Hematopoietic multipotent progenitor cell treated with erythropoietin and hydrocortisone succinate and interleukin-3 and kit ligand, for 6 days (in vitro differentiated cells): ENCODE measurements around the gene LGALS7.
"Not testable (repeated sequence)": the region's sequence is repeated elsewhere in the genome, so short reads cannot be mapped to it uniquely, and the experiment has no call there.

Source experiments
- DNase-seq: peaks from one replicate; pipeline ENCODE4 v3.0.0-alpha.2; 2015

Gene LGALS7

DNA sequence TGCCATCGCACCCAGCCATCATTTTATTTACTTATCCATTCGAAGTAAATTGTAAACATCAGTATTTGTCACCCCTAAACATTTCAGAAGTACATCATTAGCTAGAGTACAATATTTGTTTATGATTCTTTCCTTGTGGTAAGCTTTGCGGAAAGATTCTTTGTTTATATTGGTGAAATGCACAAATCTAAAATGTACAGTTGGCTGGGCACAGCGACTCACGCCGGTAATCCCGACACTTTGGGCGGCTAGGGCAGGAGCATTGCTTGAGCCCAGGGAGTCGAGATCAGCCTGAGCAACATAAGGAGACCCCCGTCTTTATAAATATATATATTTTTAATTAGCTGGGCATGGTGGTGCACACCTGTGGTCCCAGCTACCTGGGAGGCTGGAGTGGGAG lies 25.8 kb upstream of the LGALS7 start:
- no peak for DNase-seq

- DNase-seq: not testable (repeated sequence)
Observed at GRCh38 chr19:38797781-38798180, 24.5 kb upstream of the LGALS7 start.

DNA sequence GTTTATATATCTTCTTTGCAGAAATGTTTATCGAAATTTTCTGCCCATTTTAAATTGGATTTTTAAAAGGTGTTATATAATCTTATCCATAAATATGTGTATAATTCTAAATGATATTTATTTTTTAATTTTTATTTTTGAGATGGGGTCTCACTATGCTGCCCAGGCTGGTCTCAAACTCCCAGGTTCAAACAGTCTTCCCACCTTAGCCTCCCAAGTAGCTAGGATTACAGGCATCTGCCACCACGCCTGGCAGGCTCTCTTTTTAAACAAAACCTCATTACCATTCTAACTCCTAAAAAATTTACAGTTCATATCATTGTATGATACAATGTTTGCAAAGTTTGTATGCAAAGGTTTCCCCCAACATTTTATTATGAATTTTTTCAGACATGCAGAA lies 22.8 kb upstream of the LGALS7 start:
- no peak for DNase-seq

DNA sequence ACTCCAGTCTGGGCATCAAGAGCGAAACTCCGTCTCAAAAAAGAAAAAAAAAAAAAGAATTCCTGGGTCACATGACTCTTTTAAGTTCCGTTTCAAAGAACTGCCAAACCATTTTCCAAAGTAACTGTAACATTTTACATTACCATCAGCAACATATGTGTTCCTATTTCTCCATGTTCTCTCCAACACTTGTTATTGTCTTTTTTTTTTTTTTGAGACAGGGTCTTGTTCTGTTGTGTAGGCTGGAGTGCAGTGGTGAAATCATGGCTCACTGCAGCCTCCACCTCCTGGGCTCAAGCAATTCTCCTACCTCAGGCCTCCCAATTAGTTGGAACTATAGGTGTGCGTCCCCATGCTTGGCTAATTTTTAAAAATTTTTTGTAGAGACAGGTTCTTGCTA lies 22.2 kb upstream of the LGALS7 start:
- DNase-seq: no peak

DNA sequence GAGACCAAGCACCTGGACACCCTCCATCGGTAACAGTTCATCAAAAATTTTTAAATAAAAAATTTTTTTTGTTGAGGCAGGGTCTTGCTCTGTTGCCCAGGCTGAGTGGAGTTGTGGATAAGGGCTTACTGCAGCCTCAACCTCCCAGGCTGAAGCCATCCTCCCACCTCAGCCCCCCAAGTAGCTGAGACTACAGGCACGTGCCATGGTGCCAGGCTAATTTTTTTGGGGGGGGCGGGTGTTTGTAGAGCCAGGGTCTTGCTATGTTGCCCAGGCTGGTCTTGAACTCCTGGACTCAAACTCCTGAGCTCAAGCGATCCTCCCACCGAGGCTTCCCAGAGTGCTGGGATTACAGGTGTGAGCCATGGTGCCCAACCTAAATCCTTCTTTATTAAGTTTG lies 20.4 kb upstream of the LGALS7 start:
- no peak for DNase-seq

- no peak for DNase-seq
Observed at GRCh38 chr19:38793177-38793576, 19.9 kb upstream of the LGALS7 start.

GRCh38 chr19:38792250-38793111 lies 19.2 kb upstream of the LGALS7 start:
- DNase-seq: peak; percentile 58

DNA sequence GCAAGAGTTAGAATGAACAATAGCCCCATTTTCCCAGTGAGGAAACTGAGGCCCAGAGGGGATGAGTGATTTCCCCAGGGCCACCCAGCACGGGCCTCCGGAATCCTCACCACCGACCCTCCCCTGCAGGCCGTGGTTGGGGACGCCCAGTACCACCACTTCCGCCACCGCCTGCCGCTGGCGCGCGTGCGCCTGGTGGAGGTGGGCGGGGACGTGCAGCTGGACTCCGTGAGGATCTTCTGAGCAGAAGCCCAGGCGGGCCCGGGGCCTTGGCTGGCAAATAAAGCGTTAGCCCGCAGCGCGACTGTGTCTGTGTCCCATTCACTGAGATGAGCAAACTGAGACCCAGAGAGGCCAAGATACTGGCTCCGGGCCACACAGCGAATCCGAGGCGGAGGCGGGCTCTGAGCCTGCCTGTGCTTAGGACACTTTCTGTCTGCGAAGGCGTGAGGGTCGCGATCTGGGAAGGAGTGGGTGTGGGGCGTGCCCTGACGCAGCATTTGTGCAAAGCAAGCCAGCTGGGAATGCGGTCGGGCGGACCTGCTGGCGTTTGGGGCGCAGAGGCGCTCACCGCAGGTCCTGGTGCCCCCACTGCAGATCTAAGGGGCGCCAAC lies 18.2 kb upstream of the LGALS7 start:
- not testable (repeated sequence) for DNase-seq

DNA sequence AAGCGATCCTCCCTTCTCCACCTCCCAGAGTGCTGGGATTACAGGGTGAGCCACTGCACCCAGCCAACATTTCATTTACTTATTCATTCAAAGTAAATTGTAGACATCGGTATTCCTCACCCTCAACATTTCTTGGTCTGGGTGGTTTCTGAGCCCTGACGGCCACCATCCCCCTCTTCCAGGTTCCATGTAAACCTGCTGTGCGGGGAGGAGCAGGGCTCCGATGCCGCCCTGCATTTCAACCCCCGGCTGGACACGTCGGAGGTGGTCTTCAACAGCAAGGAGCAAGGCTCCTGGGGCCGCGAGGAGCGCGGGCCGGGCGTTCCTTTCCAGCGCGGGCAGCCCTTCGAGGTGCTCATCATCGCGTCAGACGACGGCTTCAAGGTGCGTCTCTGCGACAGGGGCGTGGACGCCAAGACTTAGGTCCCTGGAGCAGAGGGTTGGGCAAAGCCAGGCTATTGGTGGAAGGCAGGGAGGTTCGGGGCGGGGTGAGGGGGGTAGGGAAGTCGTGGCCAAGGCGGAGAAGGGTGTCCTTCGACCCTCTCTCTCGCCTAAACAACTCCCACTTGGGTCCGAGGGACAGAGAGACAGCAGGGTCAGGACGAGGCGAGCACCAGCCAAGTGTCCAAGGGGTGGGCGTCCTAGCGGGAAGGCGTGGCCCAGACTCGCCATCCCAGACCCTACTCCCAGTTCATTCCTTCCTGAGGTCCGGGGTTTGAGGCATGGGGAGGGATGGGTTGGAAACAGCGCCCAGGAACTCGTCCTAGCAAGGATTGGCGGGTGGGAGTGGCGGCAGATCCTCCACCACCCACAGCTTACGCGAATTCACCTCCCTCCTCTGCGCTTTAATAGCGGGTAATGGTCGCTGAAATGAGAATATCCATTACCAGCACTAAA lies 17.4 kb upstream of the LGALS7 start:
- not testable (repeated sequence) for DNase-seq

DNA sequence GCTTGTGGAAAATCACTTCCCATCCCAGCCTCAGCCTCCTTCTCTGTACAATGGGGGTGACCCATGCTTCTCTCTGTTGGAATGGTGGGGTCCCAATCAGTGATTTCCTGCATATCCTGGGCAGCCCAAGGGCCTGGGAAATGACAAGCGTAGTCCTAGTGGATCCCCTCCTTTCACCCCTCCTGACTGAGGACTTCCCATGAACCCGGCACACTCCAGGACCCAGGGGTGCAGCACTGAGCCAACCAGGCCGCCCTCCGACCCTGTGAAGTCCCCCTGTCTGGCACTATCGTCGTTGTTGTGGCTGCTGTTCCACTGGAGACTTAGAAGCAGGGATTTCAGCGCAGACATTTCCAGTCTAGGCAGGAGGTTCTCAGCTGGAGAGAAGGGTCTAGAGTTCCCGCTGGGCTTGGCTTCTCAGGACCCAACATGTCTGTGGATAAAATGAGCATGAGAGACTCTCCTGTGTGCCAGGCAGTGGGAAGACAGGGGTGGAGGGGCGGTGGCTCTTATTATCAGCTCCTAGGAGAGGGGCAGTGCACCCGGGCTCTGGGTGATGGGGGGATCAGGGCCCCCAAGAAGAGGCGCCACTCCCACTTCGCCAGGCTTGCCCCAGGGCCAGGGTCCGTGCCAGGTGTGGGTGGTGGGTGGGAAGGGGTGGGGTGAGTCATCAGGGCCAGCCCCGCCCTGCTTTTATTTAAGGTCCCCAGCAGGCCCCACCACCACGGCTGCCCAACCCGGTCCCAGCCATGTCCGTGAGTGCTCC lies 15.3 kb upstream of the LGALS7 start, which contains the start of gene LGALS7B:
LGALS7B (plus strand) TSS at position 723 of the 766 bp plus-strand sequence; CDS start at position 750, 27 bp downstream.
- no peak for DNase-seq

- DNase-seq: no peak
Observed at GRCh38 chr19:38786572-38787265, 13.4 kb upstream of the LGALS7 start.

GRCh38 chr19:38786061-38786460 lies 12.7 kb upstream of the LGALS7 start:
- DNase-seq: not testable (repeated sequence)

- DNase-seq: no peak
Observed at GRCh38 chr19:38785187-38785699, 11.9 kb upstream of the LGALS7 start.

GRCh38 chr19:38784224-38784623 lies 10.9 kb upstream of the LGALS7 start:
- DNase-seq: peak; percentile 59

GRCh38 chr19:38782212-38782611 lies 8.9 kb upstream of the LGALS7 start:
- DNase-seq: not testable (repeated sequence)

- DNase-seq: peak; percentile 91
Observed at GRCh38 chr19:38781058-38781457, 7.7 kb upstream of the LGALS7 start.

DNA sequence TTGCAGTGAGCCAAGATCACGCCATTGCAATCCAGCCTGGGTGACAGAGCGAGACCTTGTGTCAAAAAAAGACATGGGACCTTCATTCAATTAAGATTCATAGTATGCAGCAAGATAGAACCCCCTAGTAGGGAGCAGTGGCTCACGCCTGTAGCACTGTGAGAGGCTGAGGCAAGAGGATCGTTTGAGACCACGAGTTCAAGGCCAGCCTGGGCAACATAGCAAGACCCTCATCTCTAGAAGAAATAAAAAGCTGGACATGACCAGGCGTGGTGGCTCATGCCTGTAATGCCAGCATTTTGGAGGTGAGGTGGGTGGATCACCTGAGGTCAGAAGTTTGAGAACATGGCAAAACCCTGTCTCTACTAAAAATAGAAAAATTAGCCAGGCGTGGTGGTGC lies 7.1 kb upstream of the LGALS7 start:
- no peak for DNase-seq

DNA sequence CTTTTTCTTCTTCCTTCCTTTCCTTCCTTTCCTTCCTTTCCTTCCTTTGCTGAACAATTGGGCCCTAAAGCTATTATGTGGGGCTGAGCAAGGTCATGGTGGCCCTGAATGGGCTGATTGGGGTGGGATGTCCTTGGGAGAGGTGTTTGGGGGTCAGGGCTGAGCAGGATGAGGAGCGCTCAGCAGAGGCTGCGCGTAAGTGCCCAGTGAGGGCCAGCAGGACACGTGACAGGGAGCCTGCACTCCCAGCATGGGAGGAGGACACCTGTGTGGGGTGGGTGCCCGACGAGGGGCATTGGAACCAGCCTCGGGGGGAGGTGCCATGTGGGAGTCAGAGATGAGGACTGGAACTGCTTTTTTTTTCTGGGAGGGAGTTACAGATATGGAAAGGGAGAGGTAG lies 5.4 kb upstream of the LGALS7 start:
- no peak for DNase-seq

DNA sequence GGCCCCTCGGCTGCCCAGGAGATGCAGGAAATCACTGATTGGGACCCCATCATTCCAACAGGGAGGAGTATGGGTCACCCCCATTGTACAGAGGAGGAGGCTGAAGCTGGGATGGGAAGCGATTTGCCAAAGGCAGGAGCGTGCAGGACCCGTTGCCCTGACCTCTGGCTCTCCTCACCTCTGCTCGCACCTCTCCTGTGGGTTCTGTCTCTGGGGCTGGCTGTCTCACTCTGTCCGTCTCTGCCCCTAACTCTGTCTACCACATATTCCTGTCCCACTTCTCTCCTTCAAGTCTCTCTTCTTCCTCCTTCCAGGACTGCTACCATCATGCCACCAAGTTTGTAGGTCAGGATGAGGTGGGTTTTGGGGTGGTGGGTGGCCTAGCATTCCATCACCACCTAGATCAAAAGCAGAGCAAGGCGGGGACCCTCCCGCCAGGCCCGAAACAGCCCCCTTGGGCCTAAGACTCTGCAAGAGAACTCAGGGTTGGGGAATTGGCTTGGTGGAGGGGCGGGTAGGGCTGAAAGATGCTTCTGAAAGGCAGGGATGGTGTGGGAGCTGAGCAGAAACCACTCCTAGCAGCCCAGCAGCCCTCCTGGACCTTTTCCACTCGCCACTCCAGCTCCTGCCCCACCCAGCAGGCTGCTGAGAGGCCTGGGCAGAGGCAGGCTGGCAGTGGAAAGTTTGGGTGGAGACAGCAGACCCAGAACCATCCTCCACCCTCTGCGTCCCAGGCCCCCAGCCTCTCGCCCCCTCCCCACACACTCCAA lies 1.0 kb upstream of the LGALS7 start:
- DNase-seq: no peak

DNA sequence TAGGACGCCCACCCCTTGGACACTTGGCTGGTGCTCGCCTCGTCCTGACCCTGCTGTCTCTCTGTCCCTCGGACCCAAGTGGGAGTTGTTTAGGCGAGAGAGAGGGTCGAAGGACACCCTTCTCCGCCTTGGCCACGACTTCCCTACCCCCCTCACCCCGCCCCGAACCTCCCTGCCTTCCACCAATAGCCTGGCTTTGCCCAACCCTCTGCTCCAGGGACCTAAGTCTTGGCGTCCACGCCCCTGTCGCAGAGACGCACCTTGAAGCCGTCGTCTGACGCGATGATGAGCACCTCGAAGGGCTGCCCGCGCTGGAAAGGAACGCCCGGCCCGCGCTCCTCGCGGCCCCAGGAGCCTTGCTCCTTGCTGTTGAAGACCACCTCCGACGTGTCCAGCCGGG lies 1.7 kb downstream of the LGALS7 start:
- not testable (repeated sequence) for DNase-seq

- DNase-seq: not testable (repeated sequence)
Observed at GRCh38 chr19:38770949-38771275, 2.4 kb downstream of the LGALS7 start.
